Measurements from ENCODE around the gene SPP1. TPM values are rescaled to one million over a fixed set of nuclear protein-coding genes. Genes with fewer than 3 reads are reported as not detected.
A peak's percentile ranks its signal among the peaks of the same experiment; 100 is the strongest.

The SPP1 gene
- total RNA-seq, 1 donor from 2014 or later = 6.5 TPM

GRCh38 chr4:88002786-88003185, 27.3 kb downstream of the SPP1 start:
- H3K27ac Mint-ChIP-seq (ENCODE audit: unreplicated experiment) = peak overlapping the region; percentile 33
- H3K9me3 Mint-ChIP-seq (ENCODE audit: unreplicated experiment) = no peaks in the 10 kb centered on the region
- no peaks in the 10 kb centered on the region for H3K36me3 Mint-ChIP-seq (ENCODE audit: unreplicated experiment)
- no peak overlapping the region for H3K4me3 Mint-ChIP-seq (ENCODE audit: unreplicated experiment)
- no peaks in the 10 kb centered on the region for H3K27me3 Mint-ChIP-seq (ENCODE audit: unreplicated experiment)
- H3K4me1 Mint-ChIP-seq (ENCODE audit: unreplicated experiment) = peaks cover 28% of the 10 kb centered on the region
- no peak for DNase-seq (ENCODE audit: extremely low spot score, unreplicated experiment)
- TF ChIP-seq CTCF (IDR thresholded peaks at IDR 0.05) = no peak

GRCh38 chr4:88003261-88003660, 27.7 kb downstream of the SPP1 start:
- Mint-ChIP-seq H3K9me3 (ENCODE audit: unreplicated experiment) (no peaks in the 10 kb centered on the region), H3K4me1 (ENCODE audit: unreplicated experiment) (peaks cover 28% of the 10 kb centered on the region), H3K4me3 (ENCODE audit: unreplicated experiment) (no peak overlapping the region), H3K36me3 (ENCODE audit: unreplicated experiment) (no peaks in the 10 kb centered on the region), H3K27me3 (ENCODE audit: unreplicated experiment) (no peaks in the 10 kb centered on the region), H3K27ac (ENCODE audit: unreplicated experiment) (peak overlapping the region; percentile 33)
- no peak for TF ChIP-seq CTCF (IDR thresholded peaks at IDR 0.05)
- DNase-seq (ENCODE audit: extremely low spot score, unreplicated experiment) = no peak

DNA sequence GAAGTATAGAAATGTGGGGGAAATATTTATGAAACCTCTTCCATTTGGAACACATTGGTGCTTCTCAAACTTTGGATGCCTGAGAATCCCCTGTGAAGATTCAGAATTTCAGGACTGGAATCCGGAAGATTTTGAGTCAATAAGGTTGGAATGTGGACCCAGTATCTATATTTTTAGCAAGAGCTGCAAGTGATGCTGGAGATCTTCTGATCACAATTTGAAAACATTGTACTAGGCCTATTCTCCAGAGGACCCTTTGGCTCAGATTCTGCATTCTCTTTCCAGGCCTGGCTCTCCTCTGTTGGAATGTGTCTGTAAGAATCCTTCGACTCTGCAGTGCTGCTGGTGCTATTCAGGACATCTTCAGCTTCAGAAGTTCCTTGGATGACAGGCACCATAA, 29.6 kb downstream of the SPP1 start:
- Mint-ChIP-seq H3K9me3 (ENCODE audit: unreplicated experiment) (no peaks in the 10 kb centered on the region), H3K27ac (ENCODE audit: unreplicated experiment) (peak overlapping the region; percentile 16), H3K4me1 (ENCODE audit: unreplicated experiment) (peaks cover 40% of the 10 kb centered on the region), H3K27me3 (ENCODE audit: unreplicated experiment) (no peaks in the 10 kb centered on the region), H3K4me3 (ENCODE audit: unreplicated experiment) (no peak overlapping the region), H3K36me3 (ENCODE audit: unreplicated experiment) (no peaks in the 10 kb centered on the region)
- TF ChIP-seq CTCF (IDR thresholded peaks at IDR 0.05) = no peak
- no peak for DNase-seq (ENCODE audit: extremely low spot score, unreplicated experiment)

GRCh38 chr4:88005946-88006345, 30.4 kb downstream of the SPP1 start:
- H3K27me3 Mint-ChIP-seq (ENCODE audit: unreplicated experiment) = no peaks in the 10 kb centered on the region
- no peak overlapping the region for H3K27ac Mint-ChIP-seq (ENCODE audit: unreplicated experiment)
- H3K4me1 Mint-ChIP-seq (ENCODE audit: unreplicated experiment) = peaks cover 47% of the 10 kb centered on the region
- no peak overlapping the region for H3K4me3 Mint-ChIP-seq (ENCODE audit: unreplicated experiment)
- no peaks in the 10 kb centered on the region for H3K36me3 Mint-ChIP-seq (ENCODE audit: unreplicated experiment)
- no peak for TF ChIP-seq CTCF (IDR thresholded peaks at IDR 0.05)
- DNase-seq (ENCODE audit: extremely low spot score, unreplicated experiment) = no peak
- H3K9me3 Mint-ChIP-seq (ENCODE audit: unreplicated experiment) = no peaks in the 10 kb centered on the region

- H3K27ac Mint-ChIP-seq (ENCODE audit: unreplicated experiment) = peak overlapping the region; percentile 77
These were observed 31.4 kb downstream of the SPP1 start for GRCh38 chr4:88006956-88007303.

More at GRCh38 chr4:88006956-88007303, 31.4 kb downstream of the SPP1 start:
- Mint-ChIP-seq H3K4me1 (ENCODE audit: unreplicated experiment) (peaks cover 56% of the 10 kb centered on the region), H3K36me3 (ENCODE audit: unreplicated experiment) (no peaks in the 10 kb centered on the region), H3K9me3 (ENCODE audit: unreplicated experiment) (no peaks in the 10 kb centered on the region), H3K4me3 (ENCODE audit: unreplicated experiment) (peak overlapping the region; percentile 75), H3K27me3 (ENCODE audit: unreplicated experiment) (no peaks in the 10 kb centered on the region)
- DNase-seq (ENCODE audit: extremely low spot score, unreplicated experiment) = no peak
- no peak for TF ChIP-seq CTCF (IDR thresholded peaks at IDR 0.05)
